ENCODE measurements around the gene RFNG.

DNA sequence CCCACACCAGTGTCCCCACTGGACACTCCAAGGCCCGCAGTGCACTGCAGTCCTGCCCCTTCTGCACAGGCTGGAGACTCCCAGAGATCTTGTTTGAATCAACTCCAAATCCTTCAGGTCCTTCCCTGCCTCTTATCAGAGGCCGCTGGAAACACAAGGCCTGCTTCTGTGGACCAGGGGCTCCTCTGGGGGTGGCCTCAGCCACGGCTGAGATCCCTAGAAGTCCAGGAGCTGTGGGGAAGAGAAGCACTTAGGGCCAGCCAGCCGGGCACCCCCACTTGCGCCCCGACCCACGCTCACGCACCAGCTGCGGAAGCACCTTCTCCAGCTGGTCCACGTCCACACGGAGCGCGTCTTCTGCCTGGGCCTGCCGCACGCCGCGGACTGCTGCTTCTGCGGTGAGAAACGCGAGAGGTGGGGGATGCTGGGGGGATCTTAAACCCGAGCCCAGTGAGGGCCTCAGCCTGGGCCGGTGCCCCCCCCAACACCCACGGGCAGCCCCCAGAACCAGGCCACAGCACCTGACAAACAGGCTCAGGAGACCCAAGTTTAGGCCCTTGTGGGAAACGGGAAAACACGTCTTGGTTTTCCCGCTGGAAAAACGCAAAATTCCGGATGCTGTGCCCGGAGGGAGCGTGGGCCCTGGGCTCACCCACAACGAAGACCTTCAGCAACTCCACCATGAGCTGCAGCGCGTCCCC, 32.5 kb downstream of the RFNG start:
- TF ChIP-seq, protein P1, sequence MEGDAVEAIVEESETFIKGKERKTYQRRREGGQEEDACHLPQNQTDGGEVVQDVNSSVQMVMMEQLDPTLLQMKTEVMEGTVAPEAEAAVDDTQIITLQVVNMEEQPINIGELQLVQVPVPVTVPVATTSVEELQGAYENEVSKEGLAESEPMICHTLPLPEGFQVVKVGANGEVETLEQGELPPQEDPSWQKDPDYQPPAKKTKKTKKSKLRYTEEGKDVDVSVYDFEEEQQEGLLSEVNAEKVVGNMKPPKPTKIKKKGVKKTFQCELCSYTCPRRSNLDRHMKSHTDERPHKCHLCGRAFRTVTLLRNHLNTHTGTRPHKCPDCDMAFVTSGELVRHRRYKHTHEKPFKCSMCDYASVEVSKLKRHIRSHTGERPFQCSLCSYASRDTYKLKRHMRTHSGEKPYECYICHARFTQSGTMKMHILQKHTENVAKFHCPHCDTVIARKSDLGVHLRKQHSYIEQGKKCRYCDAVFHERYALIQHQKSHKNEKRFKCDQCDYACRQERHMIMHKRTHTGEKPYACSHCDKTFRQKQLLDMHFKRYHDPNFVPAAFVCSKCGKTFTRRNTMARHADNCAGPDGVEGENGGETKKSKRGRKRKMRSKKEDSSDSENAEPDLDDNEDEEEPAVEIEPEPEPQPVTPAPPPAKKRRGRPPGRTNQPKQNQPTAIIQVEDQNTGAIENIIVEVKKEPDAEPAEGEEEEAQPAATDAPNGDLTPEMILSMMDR (IDR thresholded peaks at IDR 0.05; ENCODE audit: low read depth, low read length): no peak
- no peak for TF ChIP-seq POLR2A (IDR thresholded peaks at IDR 0.05; ENCODE audit: extremely low read depth, insufficient read length)

Data from NB4 (cell line).